ENCODE results near the gene SIX2. TPM values are rescaled to one million over a fixed set of nuclear protein-coding genes. Genes with fewer than 3 reads are reported as not detected.

The SIX2 gene
- total RNA-seq, 3 donors from 2014 or later (not counting 1 experiment from before 2014, with no cell fraction given), result not detected

DNA sequence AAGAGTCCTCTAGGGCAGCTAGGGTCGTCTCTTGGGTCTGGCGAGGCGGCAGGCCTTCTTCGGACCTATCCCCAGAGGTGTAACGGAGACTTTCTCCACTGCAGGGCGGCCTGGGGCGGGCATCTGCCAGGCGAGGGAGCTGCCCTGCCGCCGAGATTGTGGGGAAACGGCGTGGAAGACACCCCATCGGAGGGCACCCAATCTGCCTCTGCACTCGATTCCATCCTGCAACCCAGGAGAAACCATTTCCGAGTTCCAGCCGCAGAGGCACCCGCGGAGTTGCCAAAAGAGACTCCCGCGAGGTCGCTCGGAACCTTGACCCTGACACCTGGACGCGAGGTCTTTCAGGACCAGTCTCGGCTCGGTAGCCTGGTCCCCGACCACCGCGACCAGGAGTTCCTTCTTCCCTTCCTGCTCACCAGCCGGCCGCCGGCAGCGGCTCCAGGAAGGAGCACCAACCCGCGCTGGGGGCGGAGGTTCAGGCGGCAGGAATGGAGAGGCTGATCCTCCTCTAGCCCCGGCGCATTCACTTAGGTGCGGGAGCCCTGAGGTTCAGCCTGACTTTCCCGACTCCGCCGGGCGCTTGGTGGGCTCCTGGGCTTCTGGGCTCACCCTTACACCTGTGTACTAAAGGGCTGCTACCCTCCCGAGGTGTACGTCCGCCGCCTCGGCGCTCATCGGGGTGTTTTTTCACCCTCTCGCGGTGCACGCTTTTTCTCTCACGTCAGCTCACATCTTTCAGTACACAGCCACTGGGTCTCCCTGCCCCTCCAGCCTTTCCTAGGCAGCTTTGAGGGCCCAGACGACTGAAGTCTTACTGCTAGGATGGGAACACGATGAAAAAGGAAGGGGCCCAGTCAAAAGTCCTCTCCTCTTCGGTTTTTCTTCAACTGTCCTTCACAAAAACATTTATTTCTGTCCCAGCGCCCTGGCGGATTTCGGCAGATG, 8.1 kb downstream of the SIX2 start:
- Mint-ChIP-seq H3K36me3 (no peaks in the 10 kb centered on the region), H3K27me3 (ENCODE audit: low read depth in 2 of 2) (peaks cover 59 to 86% of the 10 kb centered on the region in 2 donors), H3K9me3 (no peaks in the 10 kb centered on the region), H3K4me1 (peaks cover 5 to 10% of the 10 kb centered on the region in 2 donors), H3K27ac (no peak overlapping the region), H3K4me3 (no peak overlapping the region)
- Histone ChIP-seq H3K4me3 (ENCODE audit: low read length) (no peak overlapping the region), H3K27ac (ENCODE audit: low read length) (no peak overlapping the region), H3K36me3 (ENCODE audit: control insufficient read depth, insufficient read depth, low read length) (no peaks in the 10 kb centered on the region), H3K4me1 (ENCODE audit: control insufficient read depth, insufficient read depth, low read length) (peaks cover 31% of the 10 kb centered on the region), H3K9me3 (ENCODE audit: control insufficient read depth, insufficient read depth, low read length) (no peaks in the 10 kb centered on the region), H3K27me3 (ENCODE audit: control insufficient read depth, insufficient read depth, low read length) (peaks cover 53% of the 10 kb centered on the region)
- TF ChIP-seq, protein P1, sequence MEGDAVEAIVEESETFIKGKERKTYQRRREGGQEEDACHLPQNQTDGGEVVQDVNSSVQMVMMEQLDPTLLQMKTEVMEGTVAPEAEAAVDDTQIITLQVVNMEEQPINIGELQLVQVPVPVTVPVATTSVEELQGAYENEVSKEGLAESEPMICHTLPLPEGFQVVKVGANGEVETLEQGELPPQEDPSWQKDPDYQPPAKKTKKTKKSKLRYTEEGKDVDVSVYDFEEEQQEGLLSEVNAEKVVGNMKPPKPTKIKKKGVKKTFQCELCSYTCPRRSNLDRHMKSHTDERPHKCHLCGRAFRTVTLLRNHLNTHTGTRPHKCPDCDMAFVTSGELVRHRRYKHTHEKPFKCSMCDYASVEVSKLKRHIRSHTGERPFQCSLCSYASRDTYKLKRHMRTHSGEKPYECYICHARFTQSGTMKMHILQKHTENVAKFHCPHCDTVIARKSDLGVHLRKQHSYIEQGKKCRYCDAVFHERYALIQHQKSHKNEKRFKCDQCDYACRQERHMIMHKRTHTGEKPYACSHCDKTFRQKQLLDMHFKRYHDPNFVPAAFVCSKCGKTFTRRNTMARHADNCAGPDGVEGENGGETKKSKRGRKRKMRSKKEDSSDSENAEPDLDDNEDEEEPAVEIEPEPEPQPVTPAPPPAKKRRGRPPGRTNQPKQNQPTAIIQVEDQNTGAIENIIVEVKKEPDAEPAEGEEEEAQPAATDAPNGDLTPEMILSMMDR (IDR thresholded peaks at IDR 0.05), result no peak
- ATAC-seq (no peak), DNase-seq (no peak)
- WGBS (ENCODE audit: insufficient coverage), result 6% methylated on average over 61 of the region's 61 CpGs
- intact Hi-C loops (cut with micrococcal nuclease), result no loop called here

DNA sequence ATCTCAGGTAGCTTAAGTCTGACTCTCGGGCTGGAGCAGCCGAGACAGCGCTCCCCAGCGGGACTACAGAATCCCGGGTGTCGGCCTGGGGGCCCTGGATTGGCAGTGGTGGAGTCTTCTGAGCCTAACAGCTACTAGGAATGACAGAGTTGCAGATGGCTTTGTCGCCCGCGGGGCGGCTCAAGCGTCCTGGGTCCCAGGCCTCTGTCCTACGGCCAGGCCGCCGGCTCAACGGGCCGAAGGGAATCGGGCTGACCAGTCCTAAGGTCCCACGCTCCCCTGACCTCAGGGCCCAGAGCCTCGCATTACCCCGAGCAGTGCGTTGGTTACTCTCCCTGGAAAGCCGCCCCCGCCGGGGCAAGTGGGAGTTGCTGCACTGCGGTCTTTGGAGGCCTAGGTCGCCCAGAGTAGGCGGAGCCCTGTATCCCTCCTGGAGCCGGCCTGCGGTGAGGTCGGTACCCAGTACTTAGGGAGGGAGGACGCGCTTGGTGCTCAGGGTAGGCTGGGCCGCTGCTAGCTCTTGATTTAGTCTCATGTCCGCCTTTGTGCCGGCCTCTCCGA, 8.8 kb downstream of the SIX2 start:
- Mint-ChIP-seq H3K36me3 (no peaks in the 10 kb centered on the region), H3K27me3 (ENCODE audit: low read depth in 2 of 2) (peaks cover 60 to 86% of the 10 kb centered on the region in 2 donors), H3K4me1 (peaks cover 5 to 10% of the 10 kb centered on the region in 2 donors), H3K27ac (no peak overlapping the region), H3K4me3 (no peak overlapping the region), H3K9me3 (no peaks in the 10 kb centered on the region)
- no peak overlapping the region for H3K4me3 ChIP-seq (ENCODE audit: low read length)
- DNase-seq, result no peak
- TF ChIP-seq, protein P1 (IDR thresholded peaks at IDR 0.05), result no peak
- H3K27ac ChIP-seq (ENCODE audit: low read length), result no peak overlapping the region
- H3K36me3 ChIP-seq (ENCODE audit: control insufficient read depth, insufficient read depth, low read length), result no peaks in the 10 kb centered on the region
- H3K27me3 ChIP-seq (ENCODE audit: control insufficient read depth, insufficient read depth, low read length), result peaks cover 52% of the 10 kb centered on the region
- intact Hi-C loops (cut with micrococcal nuclease), result no loop called here
- WGBS (ENCODE audit: insufficient coverage), result 13% methylated on average over 36 of the region's 36 CpGs
- peaks cover 31% of the 10 kb centered on the region for H3K4me1 ChIP-seq (ENCODE audit: control insufficient read depth, insufficient read depth, low read length)
- ATAC-seq, result no peak
- no peaks in the 10 kb centered on the region for H3K9me3 ChIP-seq (ENCODE audit: control insufficient read depth, insufficient read depth, low read length)

DNA sequence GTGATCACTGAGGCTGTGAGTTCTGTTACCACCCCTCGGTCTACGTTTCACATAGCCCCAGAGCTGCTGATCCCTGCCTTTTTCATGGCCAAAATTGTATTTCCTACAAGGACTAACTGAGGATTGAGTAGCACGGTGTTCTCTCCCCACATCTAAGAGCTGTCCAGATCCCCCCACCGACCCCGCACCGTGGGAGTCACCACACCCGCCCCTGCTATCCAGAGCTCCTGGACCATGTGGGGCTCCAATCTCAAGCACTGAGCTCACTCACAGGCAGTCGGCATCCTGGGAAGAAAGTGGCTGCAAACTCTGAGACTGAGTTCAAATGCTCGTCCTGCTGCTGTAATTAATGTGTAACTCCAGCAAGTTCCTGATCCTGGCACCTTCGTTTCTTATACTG, 9.7 kb downstream of the SIX2 start:
- Histone ChIP-seq H3K4me3 (ENCODE audit: low read length) (no peak overlapping the region), H3K27me3 (ENCODE audit: control insufficient read depth, insufficient read depth, low read length) (peaks cover 49% of the 10 kb centered on the region), H3K9me3 (ENCODE audit: control insufficient read depth, insufficient read depth, low read length) (no peaks in the 10 kb centered on the region), H3K27ac (ENCODE audit: low read length) (no peak overlapping the region), H3K36me3 (ENCODE audit: control insufficient read depth, insufficient read depth, low read length) (no peaks in the 10 kb centered on the region), H3K4me1 (ENCODE audit: control insufficient read depth, insufficient read depth, low read length) (peaks cover 27% of the 10 kb centered on the region)
- H3K4me1 Mint-ChIP-seq, result peaks cover 5 to 10% of the 10 kb centered on the region in 2 donors
- peaks cover 60 to 87% of the 10 kb centered on the region in 2 donors for H3K27me3 Mint-ChIP-seq (ENCODE audit: low read depth in 2 of 2)
- WGBS (ENCODE audit: insufficient coverage), result 77% methylated on average over 10 of the region's 10 CpGs
- intact Hi-C loops (cut with micrococcal nuclease), result no loop called here
- TF ChIP-seq, protein P1 (IDR thresholded peaks at IDR 0.05), result no peak
- no peaks in the 10 kb centered on the region for H3K36me3 Mint-ChIP-seq
- H3K9me3 Mint-ChIP-seq, result no peaks in the 10 kb centered on the region
- ATAC-seq (no peak), DNase-seq (no peak)
- H3K27ac Mint-ChIP-seq, result no peak overlapping the region
- H3K4me3 Mint-ChIP-seq, result no peak overlapping the region
